Occipital lobe (tissue), 2 donors: ENCODE results near the gene RPS19BP1. TPM values are rescaled to one million over a fixed set of nuclear protein-coding genes. Genes with fewer than 3 reads are reported as not detected.

Experiments
- DNase-seq: peaks from one replicate; lab custom pipeline; 2025; lab: John Stamatoyannopoulos, UW
- total RNA-seq: library from RNA; depleted of rRNA; stranded (reverse); fragments of >200 nt; gene quantifications from one replicate; pipeline ENCODE4 v1.2.3, GENCODE V29; 2014

The RPS19BP1 gene
- total RNA-seq, 1 donor from 2014 or later = 18.9 TPM

- no peak for DNase-seq
These were observed 41.4 kb downstream of the RPS19BP1 start for GRCh38 chr22:39490966-39491680.

GRCh38 chr22:39490135-39490798, 42.3 kb downstream of the RPS19BP1 start:
- peak; percentile 86 for DNase-seq

- no peak for DNase-seq
These were observed 43.2 kb downstream of the RPS19BP1 start for GRCh38 chr22:39489094-39490068.

GRCh38 chr22:39488563-39489083, 43.9 kb downstream of the RPS19BP1 start:
- no peak for DNase-seq

- no peak for DNase-seq
These were observed 44.6 kb downstream of the RPS19BP1 start for GRCh38 chr22:39487826-39488520.

- DNase-seq = no peak
These were observed 45.4 kb downstream of the RPS19BP1 start for GRCh38 chr22:39486951-39487825.

- DNase-seq = no peak
These were observed 49.8 kb downstream of the RPS19BP1 start for GRCh38 chr22:39482768-39483167.

- no peak for DNase-seq
These were observed 51.0 kb downstream of the RPS19BP1 start for GRCh38 chr22:39481595-39481994.

- DNase-seq = peak; percentile 44
These were observed 51.5 kb downstream of the RPS19BP1 start for GRCh38 chr22:39481054-39481453.

GRCh38 chr22:39480557-39480956, 52.0 kb downstream of the RPS19BP1 start:
- DNase-seq = no peak

GRCh38 chr22:39479254-39479653, 53.3 kb downstream of the RPS19BP1 start:
- DNase-seq = no peak

Other genes starting within 250 kb of the RPS19BP1 start
- 1,406 TPM for gene RPL3, start 213.1 kb downstream of the RPS19BP1 start, total RNA-seq
- gene SYNGR1, start 182.8 kb downstream of the RPS19BP1 start, total RNA-seq = 63.9 TPM
- 15.4 TPM for gene TAB1, start 133.0 kb downstream of the RPS19BP1 start, total RNA-seq
- gene MGAT3, start 75.7 kb downstream of the RPS19BP1 start, total RNA-seq = 24.8 TPM
- gene MIEF1, start 30.5 kb downstream of the RPS19BP1 start, total RNA-seq = 16.1 TPM
- 90.3 TPM for gene ATF4, start 12.2 kb downstream of the RPS19BP1 start, total RNA-seq
- 6.7 TPM for gene CACNA1I, start 38.0 kb upstream of the RPS19BP1 start, total RNA-seq